Left hindlimb (tissue), 1 donor: ENCODE data around the gene GGA1.
A peak's percentile ranks its signal among the peaks of the same experiment; 100 is the strongest.

Source experiments
- DNase-seq: peaks from one replicate; pipeline ENCODE4 v3.0.0-alpha.2; 2018

The GGA1 gene

DNA sequence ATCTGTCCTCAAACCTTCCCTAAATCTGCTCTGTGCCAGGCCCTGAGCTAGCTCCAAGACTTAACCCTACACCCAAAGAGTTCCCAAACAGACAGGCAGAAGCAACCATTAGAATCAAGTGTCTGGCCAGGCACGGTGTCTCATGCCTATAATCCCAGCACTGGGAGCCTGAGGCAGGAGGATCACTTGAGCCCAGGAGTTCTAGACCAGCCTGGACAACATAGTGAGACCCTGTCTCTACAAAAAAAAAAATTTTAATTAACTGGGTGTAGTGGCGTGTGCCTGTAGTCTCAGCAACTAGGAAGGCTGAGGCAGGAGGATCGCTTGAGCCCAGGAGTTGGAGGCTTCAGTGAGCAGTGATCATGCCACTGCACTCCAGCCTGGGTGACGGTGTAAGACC lies 47.9 kb downstream of the GGA1 start:
- DNase-seq, result peak; percentile 12

DNA sequence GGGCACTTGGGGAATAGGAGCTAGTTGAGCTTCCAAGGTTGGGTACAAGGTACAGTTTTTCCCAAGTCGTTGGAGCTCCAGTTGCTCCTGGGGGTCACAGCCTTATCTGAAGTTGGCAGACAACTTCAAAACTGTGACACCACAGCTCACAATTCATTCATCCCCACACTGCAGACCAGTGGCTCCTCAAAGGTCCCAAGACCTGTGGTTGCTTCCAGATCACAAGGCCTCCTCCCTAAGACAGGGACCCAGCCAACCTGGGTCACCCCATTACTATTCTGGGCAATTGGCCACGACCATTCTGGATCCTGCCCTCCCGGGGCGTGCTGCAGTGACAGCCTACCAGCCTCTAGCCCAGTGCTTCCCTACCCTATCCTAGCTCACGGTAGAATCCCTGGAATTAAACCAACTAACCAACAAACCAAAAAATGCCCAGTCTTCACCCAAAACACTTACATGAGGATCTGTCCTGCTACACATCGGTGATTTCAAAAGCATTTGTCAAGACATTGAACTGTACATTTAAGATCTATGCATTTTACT lies 49.0 kb downstream of the GGA1 start:
- DNase-seq, result peak; percentile 27

DNA sequence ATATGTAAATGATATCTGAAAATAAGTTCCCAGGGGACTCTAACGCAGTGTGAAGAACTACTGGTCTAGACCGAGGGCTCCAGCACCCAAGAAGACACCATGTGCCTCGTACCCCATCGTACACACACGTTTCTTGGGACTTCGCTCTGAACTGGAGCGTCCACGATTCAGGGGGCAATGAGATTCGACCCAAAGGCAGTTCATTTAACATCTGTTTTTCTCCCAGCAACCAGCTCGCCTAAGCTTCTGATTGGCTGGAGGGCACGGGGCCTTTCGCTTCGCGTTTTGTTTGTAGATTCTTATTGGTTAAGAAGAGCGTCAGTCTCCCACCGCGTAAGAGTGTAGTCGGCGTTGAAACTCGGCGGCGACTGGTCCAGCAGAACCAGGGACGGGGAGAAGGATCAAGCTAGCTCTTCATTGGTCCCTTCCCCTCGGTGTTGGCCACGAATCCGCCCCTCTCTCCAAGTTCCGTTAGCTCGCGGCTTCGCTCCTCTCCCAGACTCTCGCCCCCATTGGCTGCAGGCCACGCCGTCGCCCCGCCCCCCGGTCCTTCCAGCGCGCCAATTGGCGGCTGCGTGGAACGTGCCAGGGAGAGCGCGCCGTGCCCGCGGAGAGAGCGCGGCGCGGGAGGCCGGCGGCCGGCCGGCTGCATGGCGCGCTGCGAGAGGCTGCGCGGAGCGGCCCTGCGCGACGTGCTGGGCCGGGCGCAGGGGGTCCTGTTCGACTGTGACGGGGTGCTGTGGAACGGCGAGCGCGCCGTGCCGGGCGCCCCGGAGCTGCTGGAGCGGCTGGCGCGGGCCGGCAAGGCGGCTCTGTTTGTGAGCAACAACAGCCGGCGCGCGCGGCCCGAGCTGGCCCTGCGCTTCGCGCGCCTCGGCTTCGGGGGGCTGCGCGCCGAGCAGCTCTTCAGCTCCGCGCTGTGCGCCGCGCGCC lies 49.8 kb downstream of the GGA1 start, which contains the start of gene PDXP:
TSS of gene PDXP (plus strand) at position 591 of the 933 bp plus-strand sequence. CDS start at position 651, 60 bp downstream.
- peak; percentile 100 for DNase-seq

DNA sequence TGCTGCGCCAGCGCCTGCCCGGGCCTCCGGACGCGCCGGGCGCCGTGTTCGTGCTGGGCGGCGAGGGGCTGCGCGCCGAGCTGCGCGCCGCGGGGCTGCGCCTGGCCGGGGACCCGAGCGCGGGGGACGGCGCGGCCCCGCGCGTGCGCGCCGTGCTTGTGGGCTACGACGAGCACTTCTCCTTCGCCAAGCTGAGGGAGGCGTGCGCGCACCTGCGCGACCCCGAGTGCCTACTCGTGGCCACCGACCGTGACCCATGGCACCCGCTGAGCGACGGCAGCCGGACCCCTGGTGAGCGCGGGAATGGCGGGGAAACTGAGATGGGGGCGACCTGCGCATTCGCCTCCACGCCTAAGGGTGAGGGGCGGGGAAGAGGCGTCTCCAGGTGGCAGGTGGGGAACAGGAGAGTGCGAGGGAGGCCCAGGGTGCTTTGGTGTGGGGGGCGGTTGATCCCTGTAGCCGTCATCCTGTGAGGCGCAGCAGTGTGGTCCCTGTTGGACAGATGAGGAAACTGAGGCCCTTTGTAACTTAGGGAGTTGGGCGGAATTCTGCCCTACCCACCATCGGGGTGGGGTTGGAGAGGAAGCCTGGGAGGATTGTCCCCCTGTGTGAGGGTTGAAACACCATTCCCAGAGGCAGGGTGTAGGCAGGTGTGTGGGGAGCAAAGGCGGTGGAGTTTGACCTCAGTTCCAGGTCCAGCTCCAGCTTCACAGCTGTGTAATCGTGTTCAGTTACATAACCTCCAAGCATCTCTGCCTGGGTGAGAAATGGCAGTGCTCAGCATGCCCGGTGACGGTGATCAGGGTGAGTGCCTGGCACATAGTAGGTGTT lies 50.6 kb downstream of the GGA1 start:
- DNase-seq, result no peak

DNA sequence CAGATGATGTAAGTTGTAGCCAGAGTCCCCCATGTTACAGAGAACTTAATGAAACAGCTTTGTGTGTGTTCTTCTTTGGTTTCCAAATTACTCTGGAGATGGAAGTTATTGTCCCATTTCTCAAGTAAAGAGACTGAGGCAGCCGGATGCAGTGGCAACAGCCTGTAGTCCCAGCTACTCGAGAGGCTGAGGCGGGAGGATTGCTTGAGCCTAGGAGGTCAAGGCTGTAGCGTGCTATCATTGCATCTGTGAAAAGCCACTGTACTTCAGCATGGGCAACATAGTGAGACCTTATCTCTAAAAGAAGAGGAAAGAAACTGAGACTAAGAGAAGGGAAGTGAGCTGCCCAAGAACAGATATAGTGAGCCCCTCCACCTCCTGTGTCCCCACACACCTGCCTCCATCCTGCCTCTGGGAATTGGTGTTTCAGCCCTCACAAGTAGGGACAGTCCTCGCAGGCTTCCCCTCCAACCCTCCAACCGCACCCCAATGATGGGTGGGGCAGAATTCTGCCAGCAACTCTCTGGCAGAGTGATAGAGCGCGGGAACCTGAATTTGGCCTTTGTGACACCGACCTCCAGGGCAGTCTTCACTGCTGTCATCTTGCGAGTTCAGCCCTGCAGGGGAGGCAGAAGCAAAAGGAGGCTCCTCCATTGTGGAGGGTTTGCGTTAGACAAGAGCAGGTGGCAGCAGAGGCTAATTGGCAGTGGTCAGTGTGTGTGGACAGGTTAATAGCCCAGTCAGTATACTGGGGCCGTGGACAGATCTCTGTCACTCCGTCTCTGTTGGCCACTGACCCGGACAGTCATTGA lies 51.5 kb downstream of the GGA1 start:
- DNase-seq, result no peak

DNA sequence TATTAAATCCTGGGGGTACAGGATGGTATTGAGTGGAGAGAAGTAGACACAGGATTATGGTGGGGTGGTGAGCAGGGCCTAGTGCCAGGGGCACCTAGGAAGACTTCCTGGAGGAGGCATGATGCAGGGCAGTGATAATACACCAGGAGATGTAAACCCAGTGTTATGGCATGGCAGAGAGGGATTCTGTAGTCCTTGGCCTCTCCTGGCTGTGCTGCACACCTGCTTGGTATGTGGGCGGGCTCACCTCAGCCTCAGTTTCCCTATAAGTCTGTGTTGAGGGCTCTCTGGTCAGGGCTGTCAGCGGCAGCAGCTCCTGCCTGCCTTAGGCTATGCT lies 52.0 kb downstream of the GGA1 start:
- DNase-seq, result no peak

DNA sequence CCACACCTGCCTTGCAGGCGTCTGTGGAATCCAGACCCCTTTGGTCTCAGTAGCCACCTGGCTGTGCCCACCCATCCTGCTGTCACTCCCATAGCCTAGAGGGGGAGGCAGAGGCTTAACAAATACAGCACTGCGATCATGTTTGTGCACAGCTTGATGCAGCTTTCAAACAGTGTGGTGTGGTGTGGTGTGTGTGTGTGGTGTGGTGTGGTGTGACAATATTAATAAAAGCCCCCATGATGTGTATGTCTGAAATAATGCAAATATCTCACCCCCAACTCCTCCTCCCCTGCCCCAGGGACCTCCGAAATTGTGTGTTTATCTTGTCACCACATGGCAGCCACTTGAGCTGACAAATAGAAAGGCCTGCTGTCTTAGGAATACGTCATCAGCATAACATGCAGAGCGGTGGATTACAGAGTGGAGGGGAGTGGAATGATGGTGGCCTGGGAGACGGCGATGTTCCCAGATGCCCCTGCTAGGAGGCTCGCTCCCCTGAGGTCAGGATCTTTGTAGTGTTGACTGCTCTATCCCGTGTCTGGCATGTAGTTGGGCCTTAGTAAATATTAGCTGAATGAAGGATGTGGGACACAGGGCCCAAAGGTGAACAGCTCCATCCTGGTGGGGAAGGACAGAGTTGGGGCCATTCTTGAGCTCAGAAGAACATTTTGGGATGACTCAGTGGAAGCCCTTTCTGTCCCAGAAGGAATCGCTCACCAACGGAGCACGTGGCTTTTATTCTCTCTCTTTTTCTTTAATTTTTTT lies 52.7 kb downstream of the GGA1 start:
- peak; percentile 71 for DNase-seq

DNA sequence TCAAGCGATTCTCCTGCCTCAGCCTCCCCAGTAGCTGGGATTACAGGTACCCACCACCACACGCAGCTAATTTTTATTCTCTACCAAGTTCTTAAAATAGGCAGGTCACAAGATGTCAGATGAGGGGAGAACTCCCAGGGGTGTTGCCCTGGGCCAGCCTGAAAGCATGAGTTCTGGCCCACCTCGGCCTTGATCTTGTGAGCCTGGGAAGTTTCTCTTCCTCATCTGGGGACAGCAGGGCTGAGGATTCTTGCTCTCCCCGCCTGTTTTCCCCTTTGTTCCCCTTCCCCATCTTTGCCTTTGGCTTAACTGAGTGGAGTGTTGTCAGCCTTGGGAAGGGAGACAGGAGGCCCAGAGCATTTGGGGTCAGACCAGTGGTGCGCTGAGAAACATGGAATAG lies 53.4 kb downstream of the GGA1 start:
- DNase-seq, result no peak

DNA sequence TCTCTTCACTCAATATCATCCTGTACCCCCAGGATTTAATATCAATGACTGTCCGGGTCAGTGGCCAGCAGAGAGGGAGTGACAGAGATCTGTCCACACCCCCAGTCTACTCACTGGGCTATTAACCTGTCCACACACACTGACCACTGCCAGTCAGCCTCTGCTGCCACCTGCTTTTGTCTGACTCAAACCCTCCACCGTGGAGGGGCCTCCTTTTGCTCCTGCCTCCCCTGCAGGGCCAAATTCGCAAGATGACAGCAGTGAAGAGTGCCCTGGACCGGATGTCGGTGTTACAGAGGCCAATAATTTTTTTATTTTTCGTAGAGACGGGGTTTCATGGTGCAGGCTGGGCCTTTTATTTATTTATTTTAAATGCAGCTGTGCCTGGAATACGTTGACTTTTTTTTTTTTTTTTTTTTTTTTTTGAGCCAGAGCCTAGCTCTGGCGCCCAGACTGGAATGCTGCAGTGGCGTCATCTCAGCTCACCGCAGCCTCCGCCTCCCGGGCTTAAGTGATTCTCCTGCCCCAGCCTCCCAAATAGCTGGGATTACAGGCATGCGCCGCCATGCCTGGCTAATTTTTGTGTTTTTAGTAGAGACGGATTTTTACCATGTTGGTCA lies 55.0 kb downstream of the GGA1 start:
- DNase-seq, result no peak

DNA sequence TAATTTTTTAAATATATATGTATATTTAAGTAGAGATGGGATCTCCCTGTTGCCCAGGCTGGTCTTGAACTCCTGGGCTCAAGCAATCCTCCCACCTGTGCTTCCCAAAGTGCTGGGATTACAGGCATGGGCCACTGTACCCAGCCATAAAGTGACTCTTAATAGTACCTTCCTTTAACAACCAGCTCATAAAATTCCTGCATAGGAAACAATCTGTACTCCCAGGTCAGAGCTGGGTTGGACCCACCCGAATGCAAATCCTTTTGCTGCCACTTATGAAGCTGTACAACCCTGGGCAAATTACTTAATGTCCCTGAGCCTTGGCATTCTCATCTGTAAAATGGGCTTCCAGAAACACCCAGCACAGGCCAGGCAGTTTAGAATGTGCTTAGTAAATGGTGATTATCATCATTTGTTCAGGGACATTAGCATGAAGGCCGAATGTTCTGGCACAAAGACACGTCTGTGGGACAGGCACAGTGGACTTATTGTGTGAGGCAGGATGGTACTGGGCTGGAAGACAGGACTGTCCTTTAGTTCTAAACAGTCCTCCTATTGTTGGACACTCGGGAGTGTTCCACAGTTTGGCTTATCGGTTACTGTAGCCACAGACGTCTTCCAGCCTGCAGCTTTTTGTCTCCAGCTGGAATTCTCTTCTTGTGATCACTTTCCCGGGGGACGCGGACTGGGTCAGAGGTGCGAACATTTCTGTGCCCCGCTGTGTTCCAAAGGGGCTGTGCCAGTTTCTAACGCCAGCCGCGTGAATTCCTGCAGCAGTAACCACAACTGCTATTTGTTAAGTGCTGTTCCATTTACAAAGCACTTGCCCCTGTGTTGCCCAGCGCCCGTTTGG lies 55.8 kb downstream of the GGA1 start:
- no peak for DNase-seq

DNA sequence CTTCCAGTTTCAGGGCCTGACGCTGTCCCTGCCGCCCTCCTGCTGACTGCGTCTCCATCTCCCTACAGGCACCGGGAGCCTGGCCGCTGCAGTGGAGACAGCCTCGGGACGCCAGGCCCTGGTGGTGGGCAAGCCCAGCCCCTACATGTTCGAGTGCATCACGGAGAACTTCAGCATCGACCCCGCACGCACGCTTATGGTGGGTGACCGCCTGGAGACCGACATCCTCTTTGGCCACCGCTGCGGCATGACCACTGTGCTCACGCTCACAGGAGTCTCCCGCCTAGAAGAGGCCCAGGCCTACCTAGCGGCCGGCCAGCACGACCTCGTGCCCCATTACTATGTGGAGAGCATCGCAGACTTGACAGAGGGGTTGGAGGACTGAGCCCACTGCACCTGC lies 56.9 kb downstream of the GGA1 start:
- no peak for DNase-seq

DNA sequence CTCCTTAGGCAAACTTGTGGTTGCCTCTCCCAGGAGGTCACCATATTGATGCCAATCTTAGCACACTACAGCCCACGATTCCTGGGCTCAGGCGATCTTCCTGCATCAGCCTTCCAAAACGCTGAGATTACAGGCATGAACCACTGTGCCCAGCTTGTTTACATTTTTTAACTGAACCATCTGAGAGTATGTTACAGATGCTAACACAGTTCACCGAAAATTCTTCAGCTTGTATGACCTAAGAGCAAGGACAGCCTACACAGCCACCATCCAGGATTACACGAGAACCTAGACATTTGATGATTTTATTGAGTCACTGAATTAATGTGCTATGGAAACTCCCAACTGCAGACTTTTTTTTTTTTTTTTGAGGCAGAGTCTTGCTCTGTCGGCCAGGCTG lies 61.0 kb downstream of the GGA1 start:
- DNase-seq, result no peak

DNA sequence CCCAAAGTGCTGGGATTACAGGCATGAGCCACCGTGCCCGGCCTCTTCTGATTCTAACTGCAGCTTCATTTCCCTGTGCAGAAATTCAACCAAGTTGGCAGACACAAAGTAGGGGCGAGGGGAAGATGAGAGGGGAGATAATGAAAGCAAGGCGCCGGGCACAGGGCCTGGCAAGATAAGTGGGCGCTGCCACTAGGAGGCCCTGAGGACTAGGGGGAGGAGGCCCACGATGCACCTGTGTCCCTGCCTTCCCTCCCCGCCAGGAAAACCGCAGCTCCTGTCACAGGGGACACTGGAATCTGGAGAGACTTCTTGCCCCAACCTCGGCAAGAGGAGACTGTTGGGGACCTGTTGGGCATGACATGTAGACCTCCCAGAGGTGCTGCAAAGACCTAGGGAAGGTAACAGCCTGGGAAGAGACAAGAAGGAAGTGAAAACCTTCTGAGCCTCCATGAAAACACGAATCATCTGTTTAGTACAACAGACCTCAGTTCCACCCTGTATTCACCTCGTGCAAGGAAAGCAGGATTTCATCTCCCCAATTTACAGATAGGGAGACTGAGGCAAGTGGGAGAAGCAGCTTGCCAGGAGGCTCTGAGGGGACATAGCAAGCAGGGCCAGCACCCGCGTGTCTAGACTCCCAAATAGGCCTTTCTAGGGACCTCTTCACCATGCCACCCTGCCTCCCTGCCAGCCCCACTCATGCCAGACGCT lies 63.7 kb downstream of the GGA1 start:
- DNase-seq, result no peak

DNA sequence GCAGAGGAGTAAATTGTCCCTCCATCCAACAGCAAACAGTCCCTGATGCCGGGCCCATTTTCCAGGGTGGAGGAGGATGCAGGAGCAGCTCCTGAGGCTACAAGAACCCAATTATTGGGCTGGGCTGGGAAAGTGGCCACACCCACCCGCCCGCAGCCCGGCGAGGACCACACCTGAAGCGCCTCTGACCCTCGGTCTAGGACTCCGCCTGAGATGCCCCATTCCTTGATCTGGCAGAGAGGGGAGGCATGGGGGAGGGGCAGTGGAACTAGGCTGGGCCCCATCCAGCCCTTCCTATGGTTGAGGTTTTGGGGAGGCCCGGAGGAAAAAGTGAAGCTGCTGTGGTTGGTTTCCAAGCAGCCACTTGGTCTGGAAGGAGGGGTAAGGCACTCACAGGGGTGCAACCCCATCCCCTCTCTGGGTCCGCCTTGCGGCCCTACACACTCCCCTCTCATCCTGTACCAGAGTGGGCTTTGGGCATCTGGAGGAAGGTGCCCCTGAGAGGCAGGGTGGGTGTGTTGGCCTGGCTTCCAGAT lies 64.4 kb downstream of the GGA1 start:
- no peak for DNase-seq

DNA sequence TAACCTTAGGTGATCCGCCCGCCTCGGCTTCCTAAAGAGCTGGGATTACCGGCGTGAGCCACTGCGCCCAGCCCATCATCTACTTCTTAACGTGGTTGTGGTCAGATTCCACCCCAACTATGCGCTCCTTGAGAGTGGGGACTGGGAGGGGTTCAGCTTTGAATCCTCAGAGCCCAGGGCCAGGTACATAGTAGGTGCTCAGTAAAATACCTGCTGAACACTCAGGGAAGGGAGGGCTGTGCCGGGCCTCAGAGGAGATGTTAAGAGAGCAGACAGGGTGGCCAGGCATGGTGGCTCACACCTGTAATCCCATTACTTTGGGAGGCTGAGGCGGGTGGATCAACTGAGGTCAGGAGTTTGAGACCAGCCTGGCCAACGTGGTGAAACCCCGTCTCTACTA lies 65.6 kb downstream of the GGA1 start:
- no peak for DNase-seq

DNA sequence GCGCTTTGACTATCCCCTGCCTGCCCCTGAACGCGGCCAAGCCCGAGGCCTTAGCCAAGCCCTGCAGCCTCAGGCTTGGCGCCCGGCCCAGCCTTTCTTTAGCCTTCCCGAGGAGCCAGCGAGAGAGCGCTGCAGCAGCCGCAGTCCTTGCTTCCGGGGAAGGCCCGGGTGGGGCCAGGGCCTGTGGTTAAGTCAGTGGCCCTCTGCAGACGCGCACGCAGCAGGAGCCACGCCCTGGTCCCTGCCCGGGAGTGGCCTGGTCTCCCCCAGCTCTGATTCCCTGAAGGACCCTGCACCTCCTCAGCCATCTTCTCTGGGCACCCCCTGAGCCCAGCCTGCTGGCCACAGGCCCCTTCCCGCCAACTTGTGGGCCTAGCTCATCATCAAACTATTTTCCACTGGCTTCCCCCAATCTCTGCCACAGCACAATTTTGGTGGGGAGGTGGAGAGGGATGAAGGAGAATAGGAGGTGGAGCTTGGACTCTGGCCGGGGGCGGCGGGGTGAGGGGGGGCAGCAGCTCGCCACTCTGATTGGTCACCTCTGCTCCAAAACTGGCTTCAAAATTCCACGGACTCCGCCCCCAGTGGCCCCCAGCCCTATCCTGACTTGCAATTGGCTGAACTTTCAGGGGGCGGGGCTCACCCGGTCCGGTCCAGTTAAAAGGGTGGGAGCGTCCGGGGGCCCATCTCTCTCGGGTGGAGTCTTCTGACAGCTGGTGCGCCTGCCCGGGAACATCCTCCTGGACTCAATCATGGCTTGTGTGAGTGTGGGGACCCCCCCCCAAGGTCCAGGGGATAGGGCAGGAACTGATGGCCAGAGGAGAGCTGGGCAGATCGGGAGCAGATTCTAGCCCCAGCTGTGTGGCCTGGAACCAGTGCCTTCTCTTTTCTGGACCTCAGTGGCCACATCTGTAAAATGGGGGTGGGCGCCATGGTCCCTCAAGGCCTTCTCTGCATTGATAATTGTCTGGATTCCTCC lies 66.6 kb downstream of the GGA1 start, which contains the start of gene LGALS1:
TSS of gene LGALS1 (plus strand) at position 686 of the 979 bp plus-strand sequence. CDS start at position 753, 67 bp downstream.
- DNase-seq, result peak; percentile 99

DNA sequence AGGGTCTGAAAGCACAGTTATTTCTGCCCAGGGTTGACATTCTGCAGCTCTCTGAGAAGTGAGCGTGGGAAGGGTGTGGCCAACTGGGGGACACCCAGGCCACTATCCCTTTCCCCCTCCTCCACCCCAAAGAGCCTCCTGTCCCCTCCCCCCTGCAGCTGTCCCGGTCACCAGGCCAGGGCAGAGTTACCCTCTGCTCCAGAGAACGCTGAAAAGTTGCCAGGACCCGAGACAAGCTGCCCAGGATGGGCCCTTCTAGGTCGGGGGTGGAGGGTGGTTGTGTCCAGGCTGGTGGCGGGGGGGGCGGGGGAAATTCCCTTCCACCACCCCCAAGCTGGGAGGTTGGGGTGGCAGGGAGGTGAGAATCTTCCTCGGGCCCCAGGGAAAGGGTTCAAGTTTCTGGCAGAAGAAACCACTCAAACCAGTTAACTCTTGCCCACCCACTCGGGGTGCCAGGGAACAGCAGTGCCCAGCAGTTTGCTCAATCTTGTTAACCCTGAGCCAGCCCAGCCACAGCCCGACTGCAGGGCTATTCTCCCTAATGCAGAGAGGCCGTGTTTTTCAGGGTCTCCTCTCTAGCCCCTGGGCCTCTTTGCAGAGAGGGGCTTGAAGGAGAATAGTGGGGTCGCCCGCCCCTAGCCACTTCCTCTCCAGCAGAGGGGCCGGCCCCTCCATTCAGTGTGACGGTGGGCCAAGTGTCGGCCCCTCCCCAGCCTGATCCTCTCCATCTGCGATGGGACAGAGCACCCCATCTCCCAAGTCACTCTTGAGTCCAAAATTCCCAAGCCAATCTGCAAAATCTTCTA lies 67.5 kb downstream of the GGA1 start:
- peak; percentile 66 for DNase-seq
